ENCODE results near the gene OCIAD2. TPM values are rescaled to one million over a fixed set of nuclear protein-coding genes. Genes with fewer than 3 reads are reported as not detected.

The OCIAD2 gene
- total and polyA plus RNA-seq, 2 donors (not counting 1 experiment from before 2014, with no cell fraction given) = 20.3 to 34.0 TPM

GRCh38 chr4:48949086-48949485 lies 42.5 kb upstream of the OCIAD2 start:
- H3K79me2 ChIP-seq (ENCODE audit: control insufficient read depth, insufficient read depth, low read length) = no peaks in the 10 kb centered on the region
- no peak overlapping the region for H3K9ac ChIP-seq (ENCODE audit: insufficient read depth, low read length)
- no peaks in the 10 kb centered on the region for H3K9me3 ChIP-seq (ENCODE audit: control insufficient read depth, insufficient read depth, low read depth, low read length)
- no peak overlapping the region for H2AFZ ChIP-seq (ENCODE audit: low read length)
- no peaks in the 10 kb centered on the region for H3K27me3 ChIP-seq (ENCODE audit: control insufficient read depth, insufficient read depth, low read length)
- TF ChIP-seq EZH2 (IDR thresholded peaks at IDR 0.05; ENCODE audit: low read length, missing control alignments) = no peak
- TF ChIP-seq CTCF (conservative IDR thresholded peaks at IDR 0.05 in 1 of 2, IDR thresholded peaks at IDR 0.05 in 1 of 2; ENCODE audit: low read depth in 1 of 2, low read length in 2 of 2) = no peak
- no peak for DNase-seq (ENCODE audit: low read depth in 2 of 2)
- no peaks in the 10 kb centered on the region for H3K36me3 ChIP-seq (ENCODE audit: control insufficient read depth, insufficient read depth, low read length)
- H3K27ac ChIP-seq (ENCODE audit: insufficient read depth, low read length) = no peak overlapping the region
- no peaks in the 10 kb centered on the region for H3K4me1 ChIP-seq (ENCODE audit: control insufficient read depth, extremely low read depth, insufficient read depth, low read length)
- H4K20me1 ChIP-seq (ENCODE audit: control insufficient read depth, extremely low read depth, insufficient read depth, low read length) = no peaks in the 10 kb centered on the region
- no peak overlapping the region for H3K4me2 ChIP-seq (ENCODE audit: extremely low read depth, insufficient read depth, low read length)
- H3K4me3 ChIP-seq (replicated peaks in 1 of 4; ENCODE audit: control extremely low read depth in 1 of 4, insufficient read depth in 1 of 4, low read depth in 3 of 4, low read length in 4 of 4) = no peak overlapping the region

DNA sequence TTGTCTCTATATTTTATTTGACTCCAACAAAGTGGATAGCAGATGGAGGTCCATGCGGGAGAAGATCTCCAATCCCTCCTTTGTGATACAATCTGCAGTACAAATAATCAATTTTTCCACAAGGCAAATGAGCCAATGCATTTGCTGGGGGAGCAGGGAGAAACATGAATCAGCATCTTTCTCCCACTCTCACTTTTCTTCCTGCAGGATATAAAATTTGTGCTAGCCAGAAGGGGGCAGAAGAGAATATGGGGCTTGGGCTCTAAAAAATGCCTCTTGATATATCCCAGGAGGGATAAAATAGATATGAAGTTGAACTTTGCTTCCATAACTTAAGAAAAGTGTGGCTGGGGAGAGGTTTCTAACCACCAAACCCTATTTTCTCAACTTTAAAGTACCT lies 41.2 kb upstream of the OCIAD2 start:
- Histone ChIP-seq H4K20me1 (ENCODE audit: control insufficient read depth, extremely low read depth, insufficient read depth, low read length) (no peaks in the 10 kb centered on the region), H3K4me1 (ENCODE audit: control insufficient read depth, extremely low read depth, insufficient read depth, low read length) (no peaks in the 10 kb centered on the region), H2AFZ (ENCODE audit: low read length) (no peak overlapping the region), H3K4me2 (ENCODE audit: extremely low read depth, insufficient read depth, low read length) (no peak overlapping the region), H3K9ac (ENCODE audit: insufficient read depth, low read length) (no peak overlapping the region), H3K36me3 (ENCODE audit: control insufficient read depth, insufficient read depth, low read length) (no peaks in the 10 kb centered on the region), H3K9me3 (ENCODE audit: control insufficient read depth, insufficient read depth, low read depth, low read length) (no peaks in the 10 kb centered on the region), H3K4me3 (replicated peaks in 1 of 4; ENCODE audit: control extremely low read depth in 1 of 4, insufficient read depth in 1 of 4, low read depth in 3 of 4, low read length in 4 of 4) (no peak overlapping the region), H3K79me2 (ENCODE audit: control insufficient read depth, insufficient read depth, low read length) (no peaks in the 10 kb centered on the region), H3K27me3 (ENCODE audit: control insufficient read depth, insufficient read depth, low read length) (peaks cover 2% of the 10 kb centered on the region), H3K27ac (ENCODE audit: insufficient read depth, low read length) (no peak overlapping the region)
- TF ChIP-seq CTCF (conservative IDR thresholded peaks at IDR 0.05 in 1 of 2, IDR thresholded peaks at IDR 0.05 in 1 of 2; ENCODE audit: low read depth in 1 of 2, low read length in 2 of 2) (no peak), EZH2 (IDR thresholded peaks at IDR 0.05; ENCODE audit: low read length, missing control alignments) (no peak)
- DNase-seq (ENCODE audit: low read depth in 2 of 2) = no peak

- Histone ChIP-seq H3K4me1 (ENCODE audit: control insufficient read depth, extremely low read depth, insufficient read depth, low read length) (no peaks in the 10 kb centered on the region), H4K20me1 (ENCODE audit: control insufficient read depth, extremely low read depth, insufficient read depth, low read length) (no peaks in the 10 kb centered on the region), H2AFZ (ENCODE audit: low read length) (no peak overlapping the region), H3K9me3 (ENCODE audit: control insufficient read depth, insufficient read depth, low read depth, low read length) (no peaks in the 10 kb centered on the region), H3K36me3 (ENCODE audit: control insufficient read depth, insufficient read depth, low read length) (no peaks in the 10 kb centered on the region), H3K27me3 (ENCODE audit: control insufficient read depth, insufficient read depth, low read length) (peaks cover 2% of the 10 kb centered on the region), H3K4me2 (ENCODE audit: extremely low read depth, insufficient read depth, low read length) (no peak overlapping the region), H3K27ac (ENCODE audit: insufficient read depth, low read length) (no peak overlapping the region), H3K79me2 (ENCODE audit: control insufficient read depth, insufficient read depth, low read length) (no peaks in the 10 kb centered on the region), H3K9ac (ENCODE audit: insufficient read depth, low read length) (no peak overlapping the region), H3K4me3 (replicated peaks in 1 of 4; ENCODE audit: control extremely low read depth in 1 of 4, insufficient read depth in 1 of 4, low read depth in 3 of 4, low read length in 4 of 4) (no peak overlapping the region)
- DNase-seq (ENCODE audit: low read depth in 2 of 2) = no peak
- TF ChIP-seq CTCF (conservative IDR thresholded peaks at IDR 0.05 in 1 of 2, IDR thresholded peaks at IDR 0.05 in 1 of 2; ENCODE audit: low read depth in 1 of 2, low read length in 2 of 2) (no peak), EZH2 (IDR thresholded peaks at IDR 0.05; ENCODE audit: low read length, missing control alignments) (no peak)
These were observed 39.4 kb upstream of the OCIAD2 start for GRCh38 chr4:48945981-48946380.

Measured in fibroblast of lung (primary cell).